BE2C (cell line): Measurements from ENCODE around the gene TATDN3.

Source experiments
- DNase-seq: peaks from one replicate; pipeline ENCODE4 v3.0.0-alpha.2; 2020
- H3K27me3 ChIP-seq: fragments of 250-450 bp; sonication (Bioruptor Pico); 2 replicates; pipeline ENCODE4 v1.5.1; 2020; ENCODE audit warnings: mild to moderate bottlenecking
- H3K36me3 ChIP-seq: fragments of 250-450 bp; sonication (Bioruptor Pico); 2 replicates; pipeline ENCODE4 v1.5.1; 2020; ENCODE audit warnings: mild to moderate bottlenecking
- H3K4me1 ChIP-seq: fragments of 250-450 bp; sonication (Bioruptor Pico); 2 replicates; pipeline ENCODE4 v1.5.1; 2020
- H3K4me3 ChIP-seq: 2 replicates; pipeline ENCODE4 v1.5.1; 2011; ENCODE audit warnings: low read depth, low read length
- H3K9me3 ChIP-seq: fragments of 250-450 bp; sonication (Bioruptor Pico); 2 replicates; pipeline ENCODE4 v1.5.1; 2020
- TF ChIP-seq, protein P1 (sequence below): IDR thresholded peaks from 2 replicates; pipeline ENCODE4 v1.5.1; 2012; ENCODE audit warnings: mild to moderate bottlenecking, low read depth, low read length

Gene TATDN3

DNA sequence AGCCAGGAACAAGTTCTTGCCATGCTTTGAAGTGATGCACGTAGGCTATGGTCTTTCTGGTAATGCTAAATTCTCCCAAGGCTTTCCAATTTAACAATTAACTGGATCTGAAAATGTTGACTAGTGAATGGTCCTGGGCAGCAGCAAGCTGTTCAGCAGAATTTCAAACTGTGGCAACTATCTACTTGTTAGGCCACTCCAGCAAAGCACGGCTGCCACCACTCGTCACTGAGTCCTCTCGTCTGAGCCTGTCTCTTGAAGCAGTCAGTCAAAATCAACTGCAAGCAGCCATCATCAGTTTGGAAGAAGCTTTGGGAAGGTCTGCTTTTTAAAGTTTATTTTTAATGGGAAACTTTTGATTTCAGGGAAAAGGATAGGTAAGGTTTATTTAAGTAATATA is 72.5 kb downstream of the TATDN3 start:
- DNase-seq, result no peak
- H3K4me3 ChIP-seq, result no peak overlapping the region
- H3K36me3 ChIP-seq, result peaks cover 38% of the 10 kb centered on the region
- no peaks in the 10 kb centered on the region for H3K4me1 ChIP-seq
- H3K27me3 ChIP-seq, result no peaks in the 10 kb centered on the region
- no peaks in the 10 kb centered on the region for H3K9me3 ChIP-seq
- TF ChIP-seq, protein P1, sequence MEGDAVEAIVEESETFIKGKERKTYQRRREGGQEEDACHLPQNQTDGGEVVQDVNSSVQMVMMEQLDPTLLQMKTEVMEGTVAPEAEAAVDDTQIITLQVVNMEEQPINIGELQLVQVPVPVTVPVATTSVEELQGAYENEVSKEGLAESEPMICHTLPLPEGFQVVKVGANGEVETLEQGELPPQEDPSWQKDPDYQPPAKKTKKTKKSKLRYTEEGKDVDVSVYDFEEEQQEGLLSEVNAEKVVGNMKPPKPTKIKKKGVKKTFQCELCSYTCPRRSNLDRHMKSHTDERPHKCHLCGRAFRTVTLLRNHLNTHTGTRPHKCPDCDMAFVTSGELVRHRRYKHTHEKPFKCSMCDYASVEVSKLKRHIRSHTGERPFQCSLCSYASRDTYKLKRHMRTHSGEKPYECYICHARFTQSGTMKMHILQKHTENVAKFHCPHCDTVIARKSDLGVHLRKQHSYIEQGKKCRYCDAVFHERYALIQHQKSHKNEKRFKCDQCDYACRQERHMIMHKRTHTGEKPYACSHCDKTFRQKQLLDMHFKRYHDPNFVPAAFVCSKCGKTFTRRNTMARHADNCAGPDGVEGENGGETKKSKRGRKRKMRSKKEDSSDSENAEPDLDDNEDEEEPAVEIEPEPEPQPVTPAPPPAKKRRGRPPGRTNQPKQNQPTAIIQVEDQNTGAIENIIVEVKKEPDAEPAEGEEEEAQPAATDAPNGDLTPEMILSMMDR, result no peak
